DND-41 (cell line): ENCODE measurements around the gene SH3RF3.

Experiments
- EZH2 ChIP-seq: IDR thresholded peaks from 3 replicates; pipeline ENCODE4 v1.6.1; 2012; ENCODE audit warnings: borderline replicate concordance, low read depth, mild to moderate bottlenecking, moderate library complexity, low read length, inconsistent platforms; ENCODE audit not compliant: severe bottlenecking
- TF ChIP-seq, protein P1 (sequence below): IDR thresholded peaks from 2 replicates; pipeline ENCODE4 v1.5.1; 2012; ENCODE audit warnings: borderline replicate concordance, low read length, moderate library complexity, mild to moderate bottlenecking; ENCODE audit not compliant: poor library complexity, severe bottlenecking; ENCODE audit errors: extremely low read depth

DNA sequence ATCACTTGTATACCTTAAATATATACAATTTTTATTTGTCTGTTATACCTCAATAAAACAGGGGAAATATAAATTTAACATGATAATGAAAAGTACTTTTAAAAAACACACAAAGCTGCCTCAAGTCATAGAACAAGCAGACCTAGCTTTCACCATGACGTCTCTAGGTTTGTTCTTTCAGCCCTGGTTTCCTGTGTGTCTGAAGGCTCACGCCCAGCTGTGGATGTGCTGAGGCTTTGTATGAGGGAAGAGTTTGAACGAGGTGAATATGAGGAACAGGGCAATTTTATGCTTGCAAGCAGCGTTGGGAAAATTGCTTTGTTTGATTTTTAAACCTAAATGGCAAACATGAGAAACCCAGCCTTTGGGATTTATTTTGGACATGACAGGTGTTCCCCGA, 15.3 kb downstream of the SH3RF3 start:
- TF ChIP-seq, protein P1, sequence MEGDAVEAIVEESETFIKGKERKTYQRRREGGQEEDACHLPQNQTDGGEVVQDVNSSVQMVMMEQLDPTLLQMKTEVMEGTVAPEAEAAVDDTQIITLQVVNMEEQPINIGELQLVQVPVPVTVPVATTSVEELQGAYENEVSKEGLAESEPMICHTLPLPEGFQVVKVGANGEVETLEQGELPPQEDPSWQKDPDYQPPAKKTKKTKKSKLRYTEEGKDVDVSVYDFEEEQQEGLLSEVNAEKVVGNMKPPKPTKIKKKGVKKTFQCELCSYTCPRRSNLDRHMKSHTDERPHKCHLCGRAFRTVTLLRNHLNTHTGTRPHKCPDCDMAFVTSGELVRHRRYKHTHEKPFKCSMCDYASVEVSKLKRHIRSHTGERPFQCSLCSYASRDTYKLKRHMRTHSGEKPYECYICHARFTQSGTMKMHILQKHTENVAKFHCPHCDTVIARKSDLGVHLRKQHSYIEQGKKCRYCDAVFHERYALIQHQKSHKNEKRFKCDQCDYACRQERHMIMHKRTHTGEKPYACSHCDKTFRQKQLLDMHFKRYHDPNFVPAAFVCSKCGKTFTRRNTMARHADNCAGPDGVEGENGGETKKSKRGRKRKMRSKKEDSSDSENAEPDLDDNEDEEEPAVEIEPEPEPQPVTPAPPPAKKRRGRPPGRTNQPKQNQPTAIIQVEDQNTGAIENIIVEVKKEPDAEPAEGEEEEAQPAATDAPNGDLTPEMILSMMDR, result no peak
- no peak for TF ChIP-seq EZH2
